OCI-M2 (cell line): ENCODE results near the gene BAX.

Experiments used
- DNase-seq: peaks from one replicate; lab custom pipeline; 2025; ENCODE audit not compliant: unreplicated experiment; lab: John Stamatoyannopoulos, UW

The BAX gene

GRCh38 chr19:48928164-48929025, 26.3 kb upstream of the BAX start:
- DNase-seq: no peak

- DNase-seq: no peak
These were observed 21.2 kb upstream of the BAX start, which contains the start of gene DHDH for GRCh38 chr19:48933382-48933932. TSS of gene DHDH (plus strand) at chr19:48933699. CDS start at chr19:48933722, 23 bp downstream.

GRCh38 chr19:48934837-48935236, 19.8 kb upstream of the BAX start:
- DNase-seq: no peak

- DNase-seq: no peak
These were observed 18.8 kb upstream of the BAX start for GRCh38 chr19:48935864-48936263.

GRCh38 chr19:48938256-48938655, 16.4 kb upstream of the BAX start:
- no peak for DNase-seq

GRCh38 chr19:48940902-48941301, 13.8 kb upstream of the BAX start:
- DNase-seq: no peak

GRCh38 chr19:48943081-48943480, 11.6 kb upstream of the BAX start:
- DNase-seq: no peak

GRCh38 chr19:48945415-48945814, 9.3 kb upstream of the BAX start:
- no peak for DNase-seq

- no peak for DNase-seq
These were observed 8.9 kb upstream of the BAX start for GRCh38 chr19:48945817-48946216.

GRCh38 chr19:48946463-48947257, 8.0 kb upstream of the BAX start:
- DNase-seq: no peak

GRCh38 chr19:48947258-48947542, 7.5 kb upstream of the BAX start:
- DNase-seq: no peak

GRCh38 chr19:48950159-48950558, 4.5 kb upstream of the BAX start:
- no peak for DNase-seq

- DNase-seq: no peak
These were observed 3.7 kb upstream of the BAX start for GRCh38 chr19:48950830-48951519.

GRCh38 chr19:48953141-48953540, 1.5 kb upstream of the BAX start:
- no peak for DNase-seq

- DNase-seq: no peak
These were observed 583 bp upstream of the BAX start for GRCh38 chr19:48953990-48954594.

- DNase-seq: no peak
These were observed 758 bp downstream of the BAX start for GRCh38 chr19:48955308-48955958.

- DNase-seq: no peak
These were observed 3.3 kb downstream of the BAX start for GRCh38 chr19:48958006-48958405.

GRCh38 chr19:48959341-48960239, 4.9 kb downstream of the BAX start:
- no peak for DNase-seq

GRCh38 chr19:48961051-48961649, 6.5 kb downstream of the BAX start:
- no peak for DNase-seq
